OCI-LY3 (cell line): ENCODE measurements around the gene ADCY9.

Source experiments
- EZH2phosphoT487 ChIP-seq: fragments of 200-600 bp; shearing (Covaris generic); IDR thresholded peaks from 2 replicates; pipeline ENCODE4 v1.6.1; 2018; ENCODE audit warnings: antibody characterized with exemption, mixed run types, low read depth
- TF ChIP-seq, protein P1 (sequence below): fragments of 200-600, 300-600 bp; sonication (generic); IDR thresholded peaks from 2 replicates; pipeline ENCODE4 v1.5.1; 2014; ENCODE audit warnings: antibody characterized with exemption, low read length, low read depth

DNA sequence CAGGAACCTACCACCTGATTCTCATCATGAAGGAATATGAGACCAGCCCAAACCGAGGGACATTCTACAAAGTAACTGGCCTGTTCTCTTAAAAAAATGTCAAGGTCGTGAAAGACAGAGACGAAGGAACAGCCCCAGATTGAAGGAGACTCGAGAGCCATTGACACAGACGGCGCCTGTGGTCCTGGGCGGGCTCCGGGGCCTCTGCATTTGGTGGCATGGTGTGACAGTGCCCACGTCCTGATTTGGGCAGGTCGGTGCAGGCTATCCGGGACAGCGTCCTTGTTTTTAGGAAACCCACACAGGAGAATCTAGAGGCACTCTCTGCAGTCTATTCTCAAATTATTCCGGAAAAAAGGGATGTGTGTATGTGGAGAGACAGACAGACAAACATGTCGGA lies 64.1 kb downstream of the ADCY9 start:
- no peak for TF ChIP-seq EZH2phosphoT487
- TF ChIP-seq, protein P1, sequence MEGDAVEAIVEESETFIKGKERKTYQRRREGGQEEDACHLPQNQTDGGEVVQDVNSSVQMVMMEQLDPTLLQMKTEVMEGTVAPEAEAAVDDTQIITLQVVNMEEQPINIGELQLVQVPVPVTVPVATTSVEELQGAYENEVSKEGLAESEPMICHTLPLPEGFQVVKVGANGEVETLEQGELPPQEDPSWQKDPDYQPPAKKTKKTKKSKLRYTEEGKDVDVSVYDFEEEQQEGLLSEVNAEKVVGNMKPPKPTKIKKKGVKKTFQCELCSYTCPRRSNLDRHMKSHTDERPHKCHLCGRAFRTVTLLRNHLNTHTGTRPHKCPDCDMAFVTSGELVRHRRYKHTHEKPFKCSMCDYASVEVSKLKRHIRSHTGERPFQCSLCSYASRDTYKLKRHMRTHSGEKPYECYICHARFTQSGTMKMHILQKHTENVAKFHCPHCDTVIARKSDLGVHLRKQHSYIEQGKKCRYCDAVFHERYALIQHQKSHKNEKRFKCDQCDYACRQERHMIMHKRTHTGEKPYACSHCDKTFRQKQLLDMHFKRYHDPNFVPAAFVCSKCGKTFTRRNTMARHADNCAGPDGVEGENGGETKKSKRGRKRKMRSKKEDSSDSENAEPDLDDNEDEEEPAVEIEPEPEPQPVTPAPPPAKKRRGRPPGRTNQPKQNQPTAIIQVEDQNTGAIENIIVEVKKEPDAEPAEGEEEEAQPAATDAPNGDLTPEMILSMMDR: no peak
